Kidney epithelial cell (primary cell): ENCODE data around the gene OLR1. TPM values are rescaled to one million over a fixed set of nuclear protein-coding genes. Genes with fewer than 3 reads are reported as not detected.

Experiments used
- DNase-seq: peaks from one replicate; pipeline ENCODE4 v3.0.0-alpha.2; 2010; ENCODE audit warnings: low read depth
- H3K27me3 ChIP-seq: 2 replicates; pipeline ENCODE4 v1.6.0; 2011; ENCODE audit warnings: low read length; ENCODE audit not compliant: control insufficient read depth, insufficient read depth
- H3K36me3 ChIP-seq: 2 replicates; pipeline ENCODE4 v1.5.1; 2011; ENCODE audit warnings: low read length; ENCODE audit not compliant: control insufficient read depth, insufficient read depth
- H3K4me3 ChIP-seq: 2 replicates; pipeline ENCODE4 v1.5.1; 2011; ENCODE audit warnings: low read depth, mild to moderate bottlenecking, control low read depth, low read length
- CTCF ChIP-seq: IDR thresholded peaks from 2 replicates; pipeline ENCODE4 v1.5.1; 2011; ENCODE audit warnings: mild to moderate bottlenecking, moderate library complexity, low read length, control low read depth, inconsistent platforms; ENCODE audit not compliant: insufficient read depth, poor library complexity, severe bottlenecking
- total RNA-seq: library from RNA; depleted of rRNA; stranded (reverse); fragments of >200 nt; gene quantifications from 2 replicates; pipeline ENCODE4 v1.2.3, GENCODE V29; 2015

OLR1 gene
- total RNA-seq, 1 donor from 2014 or later: not detected

DNA sequence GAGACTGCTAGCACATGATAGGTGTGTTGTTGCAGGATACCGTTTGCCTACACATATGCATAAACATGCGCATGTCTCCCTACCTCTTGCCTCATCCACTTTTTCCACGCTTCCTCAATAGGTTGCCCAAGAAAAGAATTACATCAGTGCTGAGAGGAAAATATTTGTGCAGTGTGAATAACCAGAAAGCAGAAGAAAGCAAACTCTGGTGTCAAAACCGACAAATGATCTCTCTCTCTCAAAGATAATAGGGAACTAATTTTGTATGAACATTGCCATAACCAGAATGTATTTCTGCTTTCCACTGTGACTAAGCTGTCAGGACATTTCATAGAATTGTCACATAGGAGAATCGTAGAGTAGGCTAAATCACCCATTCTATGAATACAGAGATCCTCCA, 43.2 kb downstream of the OLR1 start:
- no peak for TF ChIP-seq CTCF
- DNase-seq: no peak
- H3K4me3 ChIP-seq: no peak overlapping the region
- no peaks in the 10 kb centered on the region for H3K36me3 ChIP-seq
- H3K27me3 ChIP-seq: no peaks in the 10 kb centered on the region

- H3K27me3 ChIP-seq: no peaks in the 10 kb centered on the region
- no peak for TF ChIP-seq CTCF
- no peaks in the 10 kb centered on the region for H3K36me3 ChIP-seq
- no peak overlapping the region for H3K4me3 ChIP-seq
- no peak for DNase-seq
Observed at GRCh38 chr12:10126413-10126812, 45.5 kb downstream of the OLR1 start.

DNA sequence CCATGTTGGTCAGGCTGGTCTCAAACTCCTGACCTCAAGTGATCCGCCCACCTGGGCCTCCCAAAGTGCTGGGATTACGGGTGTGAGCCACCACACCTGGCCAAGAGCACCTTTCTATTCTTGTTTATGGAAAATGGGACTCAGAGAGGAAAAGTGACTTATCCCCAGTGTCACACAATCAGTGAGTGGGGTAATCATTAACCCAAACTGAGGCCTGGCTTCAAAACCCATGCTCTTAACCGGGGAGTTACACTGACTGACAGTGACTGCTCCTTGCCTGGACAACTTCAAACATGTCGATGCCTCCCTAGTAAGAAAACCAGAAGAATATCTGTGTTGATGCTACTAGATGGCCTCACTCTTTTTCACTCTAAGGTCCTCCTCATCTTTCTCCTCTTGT, 49.2 kb downstream of the OLR1 start:
- DNase-seq: no peak
- Histone ChIP-seq H3K36me3 (no peaks in the 10 kb centered on the region), H3K4me3 (no peak overlapping the region), H3K27me3 (no peaks in the 10 kb centered on the region)
- no peak for TF ChIP-seq CTCF

DNA sequence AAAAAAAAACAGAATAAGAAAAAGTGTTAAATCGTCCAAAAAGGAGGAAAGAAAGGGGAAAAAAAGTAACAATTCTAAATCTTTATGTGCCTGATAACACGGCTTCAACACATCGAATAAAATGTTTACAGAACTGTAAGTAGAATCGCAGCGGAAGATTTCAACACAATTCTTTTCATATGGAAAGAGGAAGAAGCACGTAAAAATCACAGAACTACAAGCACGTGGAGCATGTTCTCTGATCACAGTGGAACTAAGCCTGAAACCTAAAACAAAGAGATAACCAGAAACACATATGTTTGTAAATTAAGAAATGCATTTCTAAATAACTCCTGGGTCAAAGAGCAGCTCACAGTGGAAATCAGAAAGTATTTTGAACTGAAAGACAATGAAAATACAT, 50.7 kb downstream of the OLR1 start:
- H3K36me3 ChIP-seq: no peaks in the 10 kb centered on the region
- no peak for DNase-seq
- TF ChIP-seq CTCF: no peak
- H3K27me3 ChIP-seq: no peaks in the 10 kb centered on the region
- no peak overlapping the region for H3K4me3 ChIP-seq

GRCh38 chr12:10119066-10119465, 52.9 kb downstream of the OLR1 start:
- DNase-seq: no peak
- no peaks in the 10 kb centered on the region for H3K27me3 ChIP-seq
- H3K36me3 ChIP-seq: no peaks in the 10 kb centered on the region
- no peak for TF ChIP-seq CTCF
- no peak overlapping the region for H3K4me3 ChIP-seq

GRCh38 chr12:10115890-10116289, 56.0 kb downstream of the OLR1 start:
- H3K36me3 ChIP-seq: no peaks in the 10 kb centered on the region

More at GRCh38 chr12:10115890-10116289, 56.0 kb downstream of the OLR1 start:
- no peak for DNase-seq
- no peaks in the 10 kb centered on the region for H3K27me3 ChIP-seq
- H3K4me3 ChIP-seq: no peak overlapping the region
- TF ChIP-seq CTCF: no peak
